Measurements from ENCODE around the gene USP6NL. TPM values are rescaled to one million over a fixed set of nuclear protein-coding genes. Genes with fewer than 3 reads are reported as not detected.

Gene USP6NL
- total and polyA plus RNA-seq, 3 donors from 2014 or later, result 50.4 to 64.9 (median 56.1) TPM

DNA sequence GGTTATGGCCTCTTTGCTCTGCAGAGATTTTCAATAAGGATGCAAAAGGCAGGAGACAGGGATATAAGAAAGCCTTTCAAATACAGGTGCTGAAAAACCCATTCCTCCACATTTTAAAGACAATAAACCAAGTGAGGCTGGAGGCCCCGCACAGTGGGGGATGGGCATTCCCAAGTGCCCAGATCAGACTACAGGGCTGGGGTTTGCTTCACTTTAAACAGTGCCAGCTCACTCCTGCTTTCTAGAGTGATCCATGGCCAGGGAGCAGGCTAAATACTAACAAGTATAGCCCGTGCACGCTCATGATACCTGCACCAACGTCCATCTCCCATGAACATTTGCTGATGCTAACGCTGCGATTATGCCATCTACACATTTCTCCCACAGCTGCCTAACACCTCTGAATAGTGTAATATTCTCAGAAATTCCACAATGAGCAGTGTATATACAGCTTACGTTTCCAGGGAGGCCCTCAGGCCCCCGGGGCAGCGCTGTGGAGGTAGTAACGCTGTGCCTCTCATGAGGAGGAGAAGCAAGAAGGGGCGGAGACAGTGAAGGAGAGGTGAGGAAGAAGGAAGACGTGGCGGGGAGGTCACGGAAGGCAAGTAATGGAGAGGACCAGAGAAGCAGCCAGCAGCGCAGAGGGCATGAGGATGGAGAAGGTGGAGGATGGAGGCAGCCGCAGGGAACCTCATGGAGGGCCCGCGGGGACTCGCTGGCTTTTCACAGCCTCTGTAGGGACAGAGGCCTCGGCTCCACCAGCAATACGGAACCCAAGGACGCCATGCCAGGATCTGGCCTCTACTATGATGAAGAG, 141.7 kb downstream of the USP6NL start:
- 93 to 94% methylated on average over 22 of the region's 22 CpGs for WGBS, 2 donors
- no peaks in the 10 kb centered on the region for H3K9me3 ChIP-seq
- H3K27me3 ChIP-seq, result no peaks in the 10 kb centered on the region
- H3K4me3 ChIP-seq, result no peak overlapping the region
- no peaks in the 10 kb centered on the region for H3K4me1 ChIP-seq
- intact Hi-C loops (cut with DNase I; ENCODE audit: low total_unique reads), result no loop called here
- TF ChIP-seq CTCF (IDR thresholded peaks at IDR 0.05), result no peak
- TF ChIP-seq POLR2A (IDR thresholded peaks at IDR 0.05), result no peak
- H3K27ac ChIP-seq, result no peak overlapping the region
- DNase-seq, result no peak
- H3K36me3 ChIP-seq (ENCODE audit: low read depth, missing control alignments), result no peaks in the 10 kb centered on the region

GRCh38 chr10:11468126-11468742, 143.2 kb downstream of the USP6NL start:
- intact Hi-C loops (cut with DNase I; ENCODE audit: low total_unique reads), result no loop called here
- TF ChIP-seq POLR2A (IDR thresholded peaks at IDR 0.05) (no peak), CTCF (IDR thresholded peaks at IDR 0.05) (no peak)
- Histone ChIP-seq H3K9me3 (no peaks in the 10 kb centered on the region), H3K27ac (no peak overlapping the region), H3K36me3 (ENCODE audit: low read depth, missing control alignments) (no peaks in the 10 kb centered on the region), H3K4me1 (no peaks in the 10 kb centered on the region), H3K27me3 (no peaks in the 10 kb centered on the region), H3K4me3 (no peak overlapping the region)
- no peak for DNase-seq
- 69 to 75% methylated on average over 7 of the region's 7 CpGs for WGBS, 2 donors

GRCh38 chr10:11465406-11465805, 146.0 kb downstream of the USP6NL start:
- H3K27ac ChIP-seq, result no peak overlapping the region
- no peaks in the 10 kb centered on the region for H3K27me3 ChIP-seq
- H3K4me3 ChIP-seq, result no peak overlapping the region
- H3K9me3 ChIP-seq, result no peaks in the 10 kb centered on the region
- TF ChIP-seq POLR2A (IDR thresholded peaks at IDR 0.05) (no peak), CTCF (IDR thresholded peaks at IDR 0.05) (no peak)
- DNase-seq, result no peak
- H3K4me1 ChIP-seq, result no peaks in the 10 kb centered on the region
- no peaks in the 10 kb centered on the region for H3K36me3 ChIP-seq (ENCODE audit: low read depth, missing control alignments)
- 87 to 90% methylated on average over 5 of the region's 5 CpGs for WGBS, 2 donors
- intact Hi-C loops (cut with DNase I; ENCODE audit: low total_unique reads), result no loop called here

DNA sequence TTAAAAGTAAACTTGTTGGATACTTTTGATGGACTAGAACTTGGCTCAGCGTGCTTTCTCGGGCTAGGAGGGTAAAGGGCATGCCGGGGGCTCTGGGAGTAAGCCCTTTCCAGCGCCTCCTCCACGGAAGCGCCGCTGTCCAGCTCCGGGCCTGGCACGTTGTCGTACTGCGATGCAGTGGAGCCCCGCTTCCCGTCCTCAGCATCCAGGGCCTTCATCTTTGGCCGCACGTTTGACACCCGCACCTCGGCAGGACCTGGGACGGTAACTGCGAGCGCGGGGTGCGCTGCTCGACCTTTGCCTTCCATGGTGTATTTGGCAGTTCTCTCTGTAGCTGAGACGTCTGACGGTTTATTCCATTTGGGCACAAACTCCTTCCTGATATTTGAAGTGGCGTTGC, 148.3 kb downstream of the USP6NL start:
- Histone ChIP-seq H3K27me3 (no peaks in the 10 kb centered on the region), H3K36me3 (ENCODE audit: low read depth, missing control alignments) (no peaks in the 10 kb centered on the region), H3K4me3 (no peak overlapping the region), H3K27ac (no peak overlapping the region), H3K9me3 (no peaks in the 10 kb centered on the region), H3K4me1 (no peaks in the 10 kb centered on the region)
- DNase-seq, result no peak
- TF ChIP-seq POLR2A (IDR thresholded peaks at IDR 0.05) (no peak), CTCF (IDR thresholded peaks at IDR 0.05) (no peak)
- intact Hi-C loops (cut with DNase I; ENCODE audit: low total_unique reads), result no loop called here
- 67 to 73% methylated on average over 17 to 26 of the region's 26 CpGs for WGBS, 2 donors

Data from testis (tissue), 3 donors.